Dendritic cell treated with granulocyte-macrophage colony-stimulating factor and Interleukin-4, amounts not matched to agents 40 ng/mL and 50 ng/mL, for 4 days (primary cell): ENCODE results near the gene MANSC4.
"Not testable (repeated sequence)": the region's sequence is repeated elsewhere in the genome, so short reads cannot be mapped to it uniquely, and the experiment has no call there.

Experiments
- H3K27ac Mint-ChIP-seq: one replicate; pipeline ENCODE4 v1.8.0; 2022; ENCODE audit warnings: mild to moderate bottlenecking, mixed read lengths
- H3K27me3 Mint-ChIP-seq: one replicate; pipeline ENCODE4 v1.8.0; 2022; ENCODE audit warnings: mild to moderate bottlenecking, mixed read lengths
- H3K36me3 Mint-ChIP-seq: one replicate; pipeline ENCODE4 v1.8.0; 2022; ENCODE audit warnings: low read depth, mixed read lengths
- H3K4me1 Mint-ChIP-seq: one replicate; pipeline ENCODE4 v1.8.0; 2022; ENCODE audit warnings: low read depth, mixed read lengths
- H3K4me3 Mint-ChIP-seq: one replicate; pipeline ENCODE4 v1.8.0; 2022; ENCODE audit warnings: mild to moderate bottlenecking, moderate library complexity, mixed read lengths
- H3K9me3 Mint-ChIP-seq: one replicate; pipeline ENCODE4 v1.8.0; 2022; ENCODE audit warnings: mixed read lengths
- intact Hi-C: fragments of 100-400 bp; cut with micrococcal nuclease; formaldehyde crosslinking; loops from one replicate; pipeline ENCODE4 v1.15.0; 2022

Gene MANSC4

GRCh38 chr12:27754795-27755194, 25.2 kb downstream of the MANSC4 start:
- no peaks in the 10 kb centered on the region for H3K27me3 Mint-ChIP-seq
- H3K4me3 Mint-ChIP-seq = no peak overlapping the region
- intact Hi-C loops = no loop called here
- H3K9me3 Mint-ChIP-seq = no peaks in the 10 kb centered on the region
- no peaks in the 10 kb centered on the region for H3K4me1 Mint-ChIP-seq
- peaks cover 46% of the 10 kb centered on the region for H3K36me3 Mint-ChIP-seq
- no peak overlapping the region for H3K27ac Mint-ChIP-seq

GRCh38 chr12:27751386-27752047, 28.5 kb downstream of the MANSC4 start:
- Mint-ChIP-seq H3K4me1 (no peaks in the 10 kb centered on the region), H3K27ac (no peak overlapping the region), H3K36me3 (peaks cover 57% of the 10 kb centered on the region), H3K4me3 (no peak overlapping the region), H3K27me3 (no peaks in the 10 kb centered on the region), H3K9me3 (no peaks in the 10 kb centered on the region)
- intact Hi-C loops = no loop called here

- intact Hi-C loops = no loop called here
- H3K36me3 Mint-ChIP-seq = peaks cover 63% of the 10 kb centered on the region
- H3K4me3 Mint-ChIP-seq = no peak overlapping the region
- H3K4me1 Mint-ChIP-seq = no peaks in the 10 kb centered on the region
- no peaks in the 10 kb centered on the region for H3K27me3 Mint-ChIP-seq
- no peak overlapping the region for H3K27ac Mint-ChIP-seq
- no peaks in the 10 kb centered on the region for H3K9me3 Mint-ChIP-seq
Observed at GRCh38 chr12:27747111-27747820, 32.8 kb downstream of the MANSC4 start.

- H3K4me3 Mint-ChIP-seq, H3K27me3 Mint-ChIP-seq, H3K27ac Mint-ChIP-seq, intact Hi-C loops, H3K4me1 Mint-ChIP-seq, H3K9me3 Mint-ChIP-seq: not testable (repeated sequence)
- peaks cover 58% of the 10 kb centered on the region for H3K36me3 Mint-ChIP-seq
Observed at GRCh38 chr12:27745734-27746133, 34.3 kb downstream of the MANSC4 start.

DNA sequence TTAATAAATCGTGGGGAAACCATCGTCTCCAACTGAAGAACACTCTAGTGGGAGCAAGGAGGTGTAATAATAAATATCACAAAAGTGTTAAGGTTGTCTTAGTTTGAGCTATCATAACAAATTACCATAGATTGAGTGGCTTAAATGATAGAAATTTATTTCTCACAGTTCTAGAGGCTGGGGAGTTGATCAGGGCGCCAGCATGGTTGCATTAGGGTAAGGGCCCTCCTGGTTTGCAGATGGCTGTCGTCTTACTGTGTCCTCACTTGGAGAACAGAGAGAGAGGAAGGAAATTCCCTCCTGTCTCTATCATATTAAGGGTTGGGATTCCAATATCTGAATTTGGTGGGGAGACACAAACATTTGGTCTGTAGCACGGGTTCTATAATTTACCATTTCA, 36.4 kb downstream of the MANSC4 start:
- no peak overlapping the region for H3K27ac Mint-ChIP-seq
- H3K4me1 Mint-ChIP-seq = no peaks in the 10 kb centered on the region
- H3K36me3 Mint-ChIP-seq = peaks cover 75% of the 10 kb centered on the region
- H3K9me3 Mint-ChIP-seq = no peaks in the 10 kb centered on the region
- intact Hi-C loops = no loop called here
- H3K4me3 Mint-ChIP-seq = no peak overlapping the region
- H3K27me3 Mint-ChIP-seq = no peaks in the 10 kb centered on the region

DNA sequence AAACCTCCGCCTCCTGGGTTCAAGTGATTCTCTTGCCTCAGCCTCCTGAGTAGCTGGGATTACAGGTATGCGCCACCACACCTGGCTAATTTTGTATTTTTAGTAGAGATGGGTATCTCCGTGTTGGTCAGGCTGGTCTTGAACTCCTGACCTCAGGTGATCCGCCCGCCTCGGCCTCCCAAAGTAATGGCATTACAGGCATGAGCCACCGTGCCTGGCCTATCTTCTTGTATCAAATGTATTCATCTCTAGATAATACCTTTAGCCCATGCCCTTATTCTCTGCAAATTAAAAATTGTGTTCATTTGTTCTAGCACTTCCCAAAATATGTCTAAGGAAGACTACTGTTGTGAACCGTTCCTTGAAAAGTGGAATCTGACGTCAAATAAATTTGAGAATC, 45.7 kb downstream of the MANSC4 start:
- peaks cover 61% of the 10 kb centered on the region for H3K36me3 Mint-ChIP-seq
- H3K4me3 Mint-ChIP-seq, H3K27ac Mint-ChIP-seq, H3K4me1 Mint-ChIP-seq, H3K9me3 Mint-ChIP-seq, H3K27me3 Mint-ChIP-seq: not testable (repeated sequence)
- intact Hi-C loops = loop anchor here (5.0 kb wide), 1 partner anchor 1138 kb away; no protein-coding TSS in a partner anchor

GRCh38 chr12:27733791-27734190, 46.2 kb downstream of the MANSC4 start:
- intact Hi-C loops = loop anchor here (1.0 to 5.0 kb wide), 3 partner anchors 88 to 1139 kb away; no protein-coding TSS in a partner anchor
- H3K27ac Mint-ChIP-seq = no peak overlapping the region
- no peaks in the 10 kb centered on the region for H3K9me3 Mint-ChIP-seq
- H3K36me3 Mint-ChIP-seq = peaks cover 56% of the 10 kb centered on the region
- H3K4me3 Mint-ChIP-seq = no peak overlapping the region
- no peaks in the 10 kb centered on the region for H3K27me3 Mint-ChIP-seq
- no peaks in the 10 kb centered on the region for H3K4me1 Mint-ChIP-seq

DNA sequence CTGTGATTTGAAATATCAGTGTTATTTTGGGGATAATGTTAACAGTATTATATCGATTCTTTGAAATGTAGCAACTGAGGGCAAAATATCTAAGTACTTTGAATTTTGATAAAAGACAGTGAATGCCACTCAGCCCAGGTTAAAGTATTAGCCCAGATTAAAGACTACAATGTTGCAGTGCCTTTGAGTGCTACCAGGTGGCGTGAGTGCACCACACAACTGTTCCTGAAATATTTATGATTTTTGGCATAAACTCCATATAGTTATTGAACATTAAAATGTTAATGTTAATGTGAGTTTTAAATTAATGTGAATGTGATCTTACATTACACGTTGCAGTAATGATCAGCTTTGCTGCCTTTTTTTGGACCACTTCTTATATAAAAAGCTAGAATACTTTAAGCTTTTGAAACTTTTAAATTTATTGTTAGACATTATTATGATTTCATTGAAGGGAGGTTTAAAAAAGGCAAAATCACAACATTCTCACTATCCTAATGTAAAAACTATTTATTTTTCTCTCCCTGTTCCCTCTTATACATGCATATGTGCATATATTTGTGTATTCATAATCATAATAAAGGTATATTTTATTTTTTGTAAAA, 46.9 kb downstream of the MANSC4 start:
- Mint-ChIP-seq H3K27me3 (no peaks in the 10 kb centered on the region), H3K4me3 (no peak overlapping the region), H3K9me3 (no peaks in the 10 kb centered on the region), H3K36me3 (peaks cover 50% of the 10 kb centered on the region), H3K27ac (no peak overlapping the region), H3K4me1 (no peaks in the 10 kb centered on the region)
- intact Hi-C loops = loop anchor here (1.0 to 5.0 kb wide), 3 partner anchors 88 to 1139 kb away; no protein-coding TSS in a partner anchor

- Mint-ChIP-seq H3K4me3 (no peak overlapping the region), H3K4me1 (no peaks in the 10 kb centered on the region), H3K27me3 (no peaks in the 10 kb centered on the region), H3K27ac (no peak overlapping the region), H3K36me3 (peaks cover 46% of the 10 kb centered on the region), H3K9me3 (no peaks in the 10 kb centered on the region)
- intact Hi-C loops = loop anchor here (2.0 to 5.0 kb wide), 2 partner anchors 209 to 1140 kb away; no protein-coding TSS in a partner anchor
Observed at GRCh38 chr12:27732281-27732680, 47.8 kb downstream of the MANSC4 start.

DNA sequence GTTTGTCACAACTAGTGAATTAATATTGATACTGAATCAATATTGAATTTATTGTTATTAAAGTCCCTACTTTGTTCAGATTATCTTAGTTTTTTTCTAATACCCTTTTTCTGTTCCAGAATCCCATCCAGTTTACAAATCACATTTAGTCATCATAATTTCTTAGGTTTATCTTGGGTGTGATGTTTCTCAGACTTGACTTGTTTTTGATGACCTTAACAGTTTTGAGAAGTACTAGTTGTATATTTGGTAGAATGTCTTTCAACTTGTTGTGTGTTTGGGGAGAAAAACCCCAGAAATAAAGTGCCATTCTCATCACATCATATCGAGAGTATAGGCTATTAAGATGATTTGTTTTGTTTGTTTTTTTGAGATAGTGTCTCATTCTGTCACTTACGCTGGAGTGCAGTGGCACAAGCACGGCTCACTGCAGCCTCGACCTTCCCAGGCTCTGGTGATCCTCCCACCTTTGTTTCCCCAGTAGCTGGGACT, 49.9 kb downstream of the MANSC4 start:
- Mint-ChIP-seq H3K4me1 (no peaks in the 10 kb centered on the region), H3K9me3 (no peaks in the 10 kb centered on the region), H3K36me3 (peaks cover 53% of the 10 kb centered on the region), H3K4me3 (no peak overlapping the region), H3K27me3 (no peaks in the 10 kb centered on the region), H3K27ac (no peak overlapping the region)
- intact Hi-C loops = loop anchor here (5.0 kb wide), 1 partner anchor 1142 kb away; no protein-coding TSS in a partner anchor

- Mint-ChIP-seq H3K4me3 (no peak overlapping the region), H3K36me3 (peaks cover 67% of the 10 kb centered on the region), H3K27me3 (no peaks in the 10 kb centered on the region), H3K9me3 (no peaks in the 10 kb centered on the region), H3K27ac (no peak overlapping the region), H3K4me1 (no peaks in the 10 kb centered on the region)
- intact Hi-C loops = no loop called here
Observed at GRCh38 chr12:27723212-27723611, 56.8 kb downstream of the MANSC4 start.
